Measurements from ENCODE around the gene RAB18.

RAB18 gene

DNA sequence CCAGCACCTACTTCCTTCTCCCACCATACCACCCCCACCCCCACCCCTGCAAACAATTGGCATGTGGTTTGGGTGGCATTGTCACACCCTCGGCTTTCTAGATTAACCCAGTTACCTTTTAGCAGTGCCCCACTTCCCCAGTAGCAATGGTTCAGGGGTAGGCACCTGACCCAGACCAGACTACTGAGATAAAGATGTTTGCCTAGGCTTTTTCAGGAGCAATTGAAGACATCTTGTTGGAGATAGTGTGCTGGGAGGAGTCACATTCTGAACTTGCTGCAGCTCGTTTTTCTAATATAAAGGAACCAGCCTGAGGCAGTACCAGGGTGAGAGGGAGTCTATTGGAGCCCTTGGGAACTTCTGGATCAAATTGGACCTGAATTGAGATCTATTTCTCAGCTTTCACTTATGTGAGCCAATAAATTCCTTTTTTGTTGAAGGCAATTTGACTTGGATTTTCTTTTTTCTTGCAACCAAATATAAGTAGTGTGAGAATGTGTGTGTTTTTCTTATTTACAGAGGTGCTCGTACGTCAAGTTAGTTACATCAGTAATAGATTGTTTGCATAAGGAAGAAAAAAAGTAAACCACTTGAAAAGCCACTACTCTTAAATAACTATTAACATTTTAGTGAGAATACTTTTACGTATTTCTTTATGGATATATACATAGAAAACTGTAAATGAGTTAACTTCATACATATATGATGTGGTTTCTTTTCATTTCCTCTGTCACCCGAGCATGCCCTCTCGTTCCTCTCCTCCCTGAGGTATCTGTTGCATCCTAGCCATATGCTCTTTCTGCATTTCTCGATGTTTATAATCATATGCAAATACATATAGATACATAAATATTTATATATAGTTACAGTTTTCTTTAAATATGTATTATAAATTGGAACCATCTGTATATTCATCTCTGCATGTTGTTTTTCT is 38.0 kb downstream of the RAB18 start:
- no peaks in the 10 kb centered on the region for H3K27me3 ChIP-seq (ENCODE audit: control insufficient read depth in 3 of 3, insufficient read depth in 3 of 3, low read depth in 1 of 3, low read length in 3 of 3)
- no peak overlapping the region for H3K18ac ChIP-seq (ENCODE audit: low read length)
- H3K4ac ChIP-seq (ENCODE audit: low read length), result no peak overlapping the region
- H2BK5ac ChIP-seq (ENCODE audit: low read length), result no peak overlapping the region
- H3K9me3 ChIP-seq (replicated peaks in 1 of 2; ENCODE audit: control insufficient read depth in 2 of 2, insufficient read depth in 1 of 2, low read depth in 1 of 2, low read length in 2 of 2), result no peaks in the 10 kb centered on the region
- no peak overlapping the region for H3K23ac ChIP-seq (ENCODE audit: low read depth, low read length, poor library complexity)
- no peak overlapping the region for H3K4me3 ChIP-seq (ENCODE audit: low read length in 2 of 2)
- H3K9ac ChIP-seq (ENCODE audit: low read depth, low read length, poor library complexity), result no peak overlapping the region
- peaks cover 0 to 4% of the 10 kb centered on the region in 2 donors for H3K4me1 ChIP-seq (ENCODE audit: control insufficient read depth in 2 of 2, insufficient read depth in 1 of 2, low read depth in 1 of 2, low read length in 2 of 2)
- no peak for DNase-seq (ENCODE audit: low spot score)
- H2AFZ ChIP-seq (ENCODE audit: low read length), result no peak overlapping the region
- no peak overlapping the region for H2BK120ac ChIP-seq (ENCODE audit: low read depth, low read length)
- no peak overlapping the region for H2BK12ac ChIP-seq (ENCODE audit: low read length)
- no peak overlapping the region for H4K8ac ChIP-seq (ENCODE audit: low read depth, low read length)
- no peak overlapping the region for H3K4me2 ChIP-seq (ENCODE audit: insufficient read depth, low read length, poor library complexity, severe bottlenecking)
- H2BK15ac ChIP-seq (ENCODE audit: low read length), result no peak overlapping the region
- no peak overlapping the region for H3K27ac ChIP-seq (replicated peaks; ENCODE audit: low read length)
- H2AK5ac ChIP-seq (ENCODE audit: low read depth, low read length), result no peak overlapping the region
- no peak overlapping the region for H4K91ac ChIP-seq (ENCODE audit: low read depth, low read length, poor library complexity)
- H3K14ac ChIP-seq (ENCODE audit: low read length), result no peak overlapping the region
- no CpG with 5 or more reads among the region's 8 CpGs for WGBS, 2 donors (ENCODE audit: extremely low coverage in 2 of 2, insufficient read length in 2 of 2, insufficient replicate concordance in 1 of 2)
- H3K79me1 ChIP-seq (ENCODE audit: low read depth, low read length), result no peaks in the 10 kb centered on the region
- H3K36me3 ChIP-seq (replicated peaks in 1 of 2; ENCODE audit: control insufficient read depth in 2 of 2, insufficient read depth in 2 of 2, low read length in 2 of 2), result peaks cover 0 to 67% of the 10 kb centered on the region in 2 donors

DNA sequence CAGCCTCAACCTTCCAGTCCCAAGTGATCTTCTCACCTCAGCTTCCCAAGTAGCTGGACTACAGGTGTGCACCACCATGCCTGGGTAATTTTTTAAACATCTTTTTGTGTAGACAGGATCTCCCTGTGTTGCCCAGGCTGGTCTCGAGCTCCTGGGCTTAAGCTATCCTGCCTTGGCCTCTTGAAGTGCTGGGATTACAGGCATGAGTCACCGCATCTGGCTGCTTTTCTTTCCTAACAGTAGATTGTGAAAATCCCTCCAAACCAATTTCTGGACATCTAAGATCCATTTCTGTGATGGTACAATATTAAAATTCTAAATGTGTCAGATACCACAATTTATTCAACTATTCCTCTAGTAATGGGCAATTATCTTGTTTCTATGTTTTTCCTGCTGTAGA is 38.7 kb downstream of the RAB18 start:
- no peak overlapping the region for H3K27ac ChIP-seq (replicated peaks; ENCODE audit: low read length)
- no CpG with 5 or more reads among the region's 2 CpGs for WGBS, 2 donors (ENCODE audit: extremely low coverage in 2 of 2, insufficient read length in 2 of 2, insufficient replicate concordance in 1 of 2)
- no peaks in the 10 kb centered on the region for H3K9me3 ChIP-seq (replicated peaks in 1 of 2; ENCODE audit: control insufficient read depth in 2 of 2, insufficient read depth in 1 of 2, low read depth in 1 of 2, low read length in 2 of 2)
- peaks cover 0 to 59% of the 10 kb centered on the region in 2 donors for H3K36me3 ChIP-seq (replicated peaks in 1 of 2; ENCODE audit: control insufficient read depth in 2 of 2, insufficient read depth in 2 of 2, low read length in 2 of 2)
- H4K8ac ChIP-seq (ENCODE audit: low read depth, low read length), result no peak overlapping the region
- H3K27me3 ChIP-seq (ENCODE audit: control insufficient read depth in 3 of 3, insufficient read depth in 3 of 3, low read depth in 1 of 3, low read length in 3 of 3), result no peaks in the 10 kb centered on the region
- no peak overlapping the region for H2AFZ ChIP-seq (ENCODE audit: low read length)
- peaks cover 0 to under 1% of the 10 kb centered on the region in 2 donors for H3K4me1 ChIP-seq (ENCODE audit: control insufficient read depth in 2 of 2, insufficient read depth in 1 of 2, low read depth in 1 of 2, low read length in 2 of 2)
- no peak overlapping the region for H3K14ac ChIP-seq (ENCODE audit: low read length)
- no peaks in the 10 kb centered on the region for H3K79me1 ChIP-seq (ENCODE audit: low read depth, low read length)
- H3K9ac ChIP-seq (ENCODE audit: low read depth, low read length, poor library complexity), result no peak overlapping the region
- no peak overlapping the region for H2BK15ac ChIP-seq (ENCODE audit: low read length)
- H2BK5ac ChIP-seq (ENCODE audit: low read length), result no peak overlapping the region
- H3K4me2 ChIP-seq (ENCODE audit: insufficient read depth, low read length, poor library complexity, severe bottlenecking), result no peak overlapping the region
- no peak overlapping the region for H3K4me3 ChIP-seq (ENCODE audit: low read length in 2 of 2)
- no peak overlapping the region for H3K18ac ChIP-seq (ENCODE audit: low read length)
- no peak overlapping the region for H3K23ac ChIP-seq (ENCODE audit: low read depth, low read length, poor library complexity)
- no peak overlapping the region for H2BK12ac ChIP-seq (ENCODE audit: low read length)
- no peak overlapping the region for H3K4ac ChIP-seq (ENCODE audit: low read length)
- DNase-seq (ENCODE audit: low spot score), result no peak
- H2BK120ac ChIP-seq (ENCODE audit: low read depth, low read length), result no peak overlapping the region
- H2AK5ac ChIP-seq (ENCODE audit: low read depth, low read length), result no peak overlapping the region
- H4K91ac ChIP-seq (ENCODE audit: low read depth, low read length, poor library complexity), result no peak overlapping the region

DNA sequence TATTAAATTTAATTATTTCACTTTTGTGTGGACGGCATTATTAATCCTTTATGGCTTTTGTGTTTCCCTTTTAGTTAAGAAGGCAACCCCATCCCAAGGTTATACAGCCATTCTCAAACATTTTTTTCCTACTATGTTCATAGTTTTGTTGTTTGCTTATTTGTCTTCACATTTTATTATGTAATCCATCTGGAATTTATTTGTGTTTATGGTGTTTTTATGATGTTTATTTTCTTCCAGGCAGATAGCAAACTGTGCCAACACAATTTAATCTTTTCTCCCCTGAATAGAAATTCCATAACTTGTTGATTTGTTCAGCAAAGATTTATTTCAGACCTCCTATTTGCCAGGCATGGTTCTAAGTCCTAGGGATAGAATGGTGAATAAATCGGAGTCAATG is 42.9 kb downstream of the RAB18 start:
- Histone ChIP-seq H3K4me3 (ENCODE audit: low read length in 2 of 2) (no peak overlapping the region), H2BK12ac (ENCODE audit: low read length) (no peak overlapping the region), H3K9ac (ENCODE audit: low read depth, low read length, poor library complexity) (no peak overlapping the region), H2AFZ (ENCODE audit: low read length) (no peak overlapping the region), H3K27me3 (ENCODE audit: control insufficient read depth in 3 of 3, insufficient read depth in 3 of 3, low read depth in 1 of 3, low read length in 3 of 3) (no peaks in the 10 kb centered on the region), H2AK5ac (ENCODE audit: low read depth, low read length) (no peak overlapping the region), H4K8ac (ENCODE audit: low read depth, low read length) (no peak overlapping the region), H3K9me3 (replicated peaks in 1 of 2; ENCODE audit: control insufficient read depth in 2 of 2, insufficient read depth in 1 of 2, low read depth in 1 of 2, low read length in 2 of 2) (no peaks in the 10 kb centered on the region), H3K36me3 (replicated peaks in 1 of 2; ENCODE audit: control insufficient read depth in 2 of 2, insufficient read depth in 2 of 2, low read length in 2 of 2) (peaks cover 0 to 26% of the 10 kb centered on the region in 2 donors), H2BK5ac (ENCODE audit: low read length) (no peak overlapping the region), H3K4me1 (ENCODE audit: control insufficient read depth in 2 of 2, insufficient read depth in 1 of 2, low read depth in 1 of 2, low read length in 2 of 2) (no peaks in the 10 kb centered on the region), H2BK15ac (ENCODE audit: low read length) (no peak overlapping the region), H2BK120ac (ENCODE audit: low read depth, low read length) (no peak overlapping the region), H3K79me1 (ENCODE audit: low read depth, low read length) (no peaks in the 10 kb centered on the region), H3K23ac (ENCODE audit: low read depth, low read length, poor library complexity) (no peak overlapping the region), H3K27ac (replicated peaks; ENCODE audit: low read length) (no peak overlapping the region), H3K18ac (ENCODE audit: low read length) (no peak overlapping the region), H4K91ac (ENCODE audit: low read depth, low read length, poor library complexity) (no peak overlapping the region), H3K14ac (ENCODE audit: low read length) (no peak overlapping the region), H3K4ac (ENCODE audit: low read length) (no peak overlapping the region), H3K4me2 (ENCODE audit: insufficient read depth, low read length, poor library complexity, severe bottlenecking) (no peak overlapping the region)
- 100% methylated on average over 1 of the region's 2 CpGs; no CpG with 5 or more reads in 1 of the 2 donors for WGBS, 2 donors (ENCODE audit: extremely low coverage in 2 of 2, insufficient read length in 2 of 2, insufficient replicate concordance in 1 of 2)
- DNase-seq (ENCODE audit: low spot score), result no peak

DNA sequence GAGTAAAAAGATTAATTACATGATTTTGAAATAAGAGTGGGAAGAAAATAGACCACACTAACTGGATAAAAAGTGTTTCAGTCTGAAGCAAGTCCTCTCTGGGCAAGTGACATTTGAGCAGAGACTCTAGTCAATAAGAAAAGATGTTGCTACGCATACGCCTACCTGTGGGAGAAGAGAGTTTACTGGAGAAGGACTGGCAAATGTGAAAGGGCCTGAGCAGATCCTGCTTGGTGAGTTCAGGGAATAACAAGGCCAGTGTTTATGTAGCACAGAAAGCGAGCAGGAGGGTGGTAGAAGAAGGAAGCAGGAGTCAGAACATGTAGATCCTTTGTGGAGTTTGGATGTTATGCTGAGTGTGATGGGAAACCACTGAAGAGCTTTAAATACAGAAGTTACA is 43.4 kb downstream of the RAB18 start:
- H3K14ac ChIP-seq (ENCODE audit: low read length), result no peak overlapping the region
- H2BK12ac ChIP-seq (ENCODE audit: low read length), result no peak overlapping the region
- no peak overlapping the region for H3K23ac ChIP-seq (ENCODE audit: low read depth, low read length, poor library complexity)
- no peak overlapping the region for H4K8ac ChIP-seq (ENCODE audit: low read depth, low read length)
- H3K79me1 ChIP-seq (ENCODE audit: low read depth, low read length), result no peaks in the 10 kb centered on the region
- H2AFZ ChIP-seq (ENCODE audit: low read length), result no peak overlapping the region
- H3K9ac ChIP-seq (ENCODE audit: low read depth, low read length, poor library complexity), result no peak overlapping the region
- no peak overlapping the region for H3K27ac ChIP-seq (replicated peaks; ENCODE audit: low read length)
- no peak overlapping the region for H2BK120ac ChIP-seq (ENCODE audit: low read depth, low read length)
- no peak overlapping the region for H3K4me2 ChIP-seq (ENCODE audit: insufficient read depth, low read length, poor library complexity, severe bottlenecking)
- no peak overlapping the region for H3K4me3 ChIP-seq (ENCODE audit: low read length in 2 of 2)
- no peak overlapping the region for H2BK15ac ChIP-seq (ENCODE audit: low read length)
- no peak overlapping the region for H4K91ac ChIP-seq (ENCODE audit: low read depth, low read length, poor library complexity)
- H2AK5ac ChIP-seq (ENCODE audit: low read depth, low read length), result no peak overlapping the region
- no CpG with 5 or more reads among the region's 3 CpGs for WGBS, 2 donors (ENCODE audit: extremely low coverage in 2 of 2, insufficient read length in 2 of 2, insufficient replicate concordance in 1 of 2)
- H3K9me3 ChIP-seq (replicated peaks in 1 of 2; ENCODE audit: control insufficient read depth in 2 of 2, insufficient read depth in 1 of 2, low read depth in 1 of 2, low read length in 2 of 2), result no peaks in the 10 kb centered on the region
- H2BK5ac ChIP-seq (ENCODE audit: low read length), result no peak overlapping the region
- peaks cover 0 to 22% of the 10 kb centered on the region in 2 donors for H3K36me3 ChIP-seq (replicated peaks in 1 of 2; ENCODE audit: control insufficient read depth in 2 of 2, insufficient read depth in 2 of 2, low read length in 2 of 2)
- H3K18ac ChIP-seq (ENCODE audit: low read length), result no peak overlapping the region
- DNase-seq (ENCODE audit: low spot score), result no peak
- no peaks in the 10 kb centered on the region for H3K4me1 ChIP-seq (ENCODE audit: control insufficient read depth in 2 of 2, insufficient read depth in 1 of 2, low read depth in 1 of 2, low read length in 2 of 2)
- no peak overlapping the region for H3K4ac ChIP-seq (ENCODE audit: low read length)
- H3K27me3 ChIP-seq (ENCODE audit: control insufficient read depth in 3 of 3, insufficient read depth in 3 of 3, low read depth in 1 of 3, low read length in 3 of 3), result no peaks in the 10 kb centered on the region

Measured in neuronal stem cell (in vitro differentiated cells).